Activated naive CD8-positive, alpha-beta T cell treated with anti-CD3 and anti-CD28 coated beads for 36 hours (primary cell): ENCODE results near the gene SCNM1. TPM values are rescaled to one million over a fixed set of nuclear protein-coding genes. Genes with fewer than 3 reads are reported as not detected.

ENCODE experiments used
- DNase-seq: peaks from one replicate; pipeline ENCODE4 v3.0.0; 2021
- H3K27ac Mint-ChIP-seq: one replicate; pipeline ENCODE4 v1.8.0; 2022; ENCODE audit warnings: mild to moderate bottlenecking, moderate library complexity, mixed read lengths
- H3K27me3 Mint-ChIP-seq: one replicate; pipeline ENCODE4 v1.8.0; 2022; ENCODE audit warnings: mild to moderate bottlenecking, mixed read lengths
- H3K36me3 Mint-ChIP-seq: one replicate; pipeline ENCODE4 v1.8.0; 2021; ENCODE audit warnings: mild to moderate bottlenecking, mixed read lengths
- H3K4me1 Mint-ChIP-seq: one replicate; pipeline ENCODE4 v1.8.0; 2021; ENCODE audit warnings: mixed read lengths
- H3K4me3 Mint-ChIP-seq: one replicate; pipeline ENCODE4 v1.8.0; 2022; ENCODE audit warnings: mild to moderate bottlenecking, moderate library complexity, mixed read lengths
- H3K9me3 Mint-ChIP-seq: one replicate; pipeline ENCODE4 v1.8.0; 2022; ENCODE audit warnings: mixed read lengths
- total RNA-seq, 2 experiments: library from RNA; stranded (reverse); gene quantifications; one replicate each; pipeline ENCODE4 v1.2.3, GENCODE V29; 2021

SCNM1 gene
- total RNA-seq, 2 experiments from 2014 or later: 80.9 to 81.9 TPM

DNA sequence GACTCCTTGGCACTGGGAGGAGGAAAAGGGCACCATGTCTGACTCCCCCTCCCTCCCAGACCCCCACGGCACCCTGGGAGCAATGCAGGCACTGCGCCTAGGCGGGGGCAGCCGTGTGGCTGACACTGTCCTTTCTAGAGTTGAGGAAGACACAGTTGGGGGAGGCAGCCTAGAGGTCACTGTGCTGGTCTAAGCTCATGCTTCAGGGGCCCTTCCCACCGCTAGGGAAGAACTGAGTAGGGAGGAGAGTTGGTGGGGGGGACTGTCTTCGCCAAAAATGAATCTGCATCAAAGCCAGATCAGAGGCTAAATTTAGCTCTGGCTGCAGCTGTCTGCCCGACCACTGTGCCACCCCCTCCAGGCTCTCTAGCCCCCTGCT lies 22.9 kb upstream of the SCNM1 start:
- H3K27me3 Mint-ChIP-seq: peaks cover 10% of the 10 kb centered on the region
- H3K36me3 Mint-ChIP-seq: no peaks in the 10 kb centered on the region
- H3K4me1 Mint-ChIP-seq: peaks cover 4% of the 10 kb centered on the region
- DNase-seq: no peak
- H3K9me3 Mint-ChIP-seq: no peaks in the 10 kb centered on the region
- no peak overlapping the region for H3K4me3 Mint-ChIP-seq
- no peak overlapping the region for H3K27ac Mint-ChIP-seq

- Mint-ChIP-seq H3K4me1 (peaks cover 4% of the 10 kb centered on the region), H3K9me3 (no peaks in the 10 kb centered on the region)
These were observed 22.0 kb upstream of the SCNM1 start for GRCh38 chr1:151143986-151144385.

GRCh38 chr1:151144474-151145303 lies 21.3 kb upstream of the SCNM1 start:
- Mint-ChIP-seq H3K4me3 (no peak overlapping the region), H3K9me3 (no peaks in the 10 kb centered on the region), H3K27me3 (peaks cover 10% of the 10 kb centered on the region), H3K4me1 (peaks cover 4% of the 10 kb centered on the region), H3K27ac (no peak overlapping the region), H3K36me3 (no peaks in the 10 kb centered on the region)
- no peak for DNase-seq

More at GRCh38 chr1:151143986-151144385, 22.0 kb upstream of the SCNM1 start:
- Mint-ChIP-seq H3K27ac (no peak overlapping the region), H3K27me3 (peaks cover 10% of the 10 kb centered on the region), H3K36me3 (no peaks in the 10 kb centered on the region), H3K4me3 (no peak overlapping the region)
- no peak for DNase-seq

- peaks cover 10% of the 10 kb centered on the region for H3K27me3 Mint-ChIP-seq
- no peaks in the 10 kb centered on the region for H3K36me3 Mint-ChIP-seq
- peaks cover 4% of the 10 kb centered on the region for H3K4me1 Mint-ChIP-seq
- no peak for DNase-seq
- peak overlapping the region; percentile 85 for H3K4me3 Mint-ChIP-seq
- no peak overlapping the region for H3K27ac Mint-ChIP-seq
- no peaks in the 10 kb centered on the region for H3K9me3 Mint-ChIP-seq
These were observed 20.5 kb upstream of the SCNM1 start for GRCh38 chr1:151145304-151146071.

GRCh38 chr1:151146072-151146411 lies 19.9 kb upstream of the SCNM1 start:
- H3K36me3 Mint-ChIP-seq: no peaks in the 10 kb centered on the region
- peaks cover 10% of the 10 kb centered on the region for H3K27me3 Mint-ChIP-seq
- peaks cover 4% of the 10 kb centered on the region for H3K4me1 Mint-ChIP-seq
- no peak for DNase-seq
- peak overlapping the region; percentile 85 for H3K4me3 Mint-ChIP-seq
- H3K9me3 Mint-ChIP-seq: no peaks in the 10 kb centered on the region
- H3K27ac Mint-ChIP-seq: no peak overlapping the region

DNA sequence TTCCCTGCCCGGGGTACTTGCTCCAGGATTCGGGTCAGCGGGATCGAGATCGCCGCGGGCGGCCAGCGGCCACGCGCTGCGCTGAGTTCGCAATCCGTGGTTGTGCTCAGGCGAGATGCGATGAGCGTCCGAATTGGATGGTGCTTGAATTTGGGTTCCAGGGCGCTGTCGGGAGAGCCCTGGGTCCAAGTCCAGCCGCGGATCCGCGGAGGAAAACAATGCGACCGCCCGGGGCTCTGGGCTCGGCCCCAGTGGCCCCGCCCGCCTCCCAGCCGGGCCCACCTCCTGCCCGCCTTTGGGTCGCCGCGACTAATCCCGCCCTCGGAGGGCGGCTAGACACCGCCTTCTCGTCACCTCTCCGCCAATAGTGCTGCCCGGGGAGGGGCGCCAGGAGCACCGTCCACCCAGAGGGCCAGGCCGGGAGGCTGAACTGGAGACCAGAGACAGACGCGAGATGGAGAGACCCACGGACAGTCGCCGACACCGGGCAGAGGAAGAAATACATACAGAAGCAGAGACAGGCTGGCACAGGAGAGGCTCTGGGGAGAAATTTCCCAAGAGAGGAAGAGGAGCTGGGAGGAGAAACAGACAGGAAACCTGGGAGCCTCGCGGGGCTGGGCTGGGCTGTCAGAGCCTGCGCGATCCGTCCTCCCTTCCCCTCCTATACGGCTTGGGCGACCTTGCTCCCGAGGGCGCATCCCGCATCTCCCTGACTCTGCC lies 19.4 kb upstream of the SCNM1 start, which contains the start of gene SEMA6C:
SEMA6C (minus strand) TSS at position 220 of the 720 bp plus-strand sequence. CDS start 4,010 bp downstream, outside the sequence.
- Mint-ChIP-seq H3K27ac (peak within 1 kb of the TSS; percentile 62), H3K4me1 (peaks cover 4% of the 10 kb centered on the region), H3K27me3 (peaks cover 10% of the 10 kb centered on the region), H3K9me3 (no peaks in the 10 kb centered on the region), H3K36me3 (no peaks in the 10 kb centered on the region), H3K4me3 (peak within 1 kb of the TSS; percentile 85)
- DNase-seq: peak; percentile 91

GRCh38 chr1:151147132-151147503 lies 18.8 kb upstream of the SCNM1 start:
- H3K36me3 Mint-ChIP-seq: no peaks in the 10 kb centered on the region
- H3K4me1 Mint-ChIP-seq: peaks cover 4% of the 10 kb centered on the region
- no peak overlapping the region for H3K27ac Mint-ChIP-seq
- H3K4me3 Mint-ChIP-seq: peak overlapping the region; percentile 85
- H3K9me3 Mint-ChIP-seq: no peaks in the 10 kb centered on the region
- DNase-seq: no peak
- H3K27me3 Mint-ChIP-seq: peaks cover 10% of the 10 kb centered on the region

DNA sequence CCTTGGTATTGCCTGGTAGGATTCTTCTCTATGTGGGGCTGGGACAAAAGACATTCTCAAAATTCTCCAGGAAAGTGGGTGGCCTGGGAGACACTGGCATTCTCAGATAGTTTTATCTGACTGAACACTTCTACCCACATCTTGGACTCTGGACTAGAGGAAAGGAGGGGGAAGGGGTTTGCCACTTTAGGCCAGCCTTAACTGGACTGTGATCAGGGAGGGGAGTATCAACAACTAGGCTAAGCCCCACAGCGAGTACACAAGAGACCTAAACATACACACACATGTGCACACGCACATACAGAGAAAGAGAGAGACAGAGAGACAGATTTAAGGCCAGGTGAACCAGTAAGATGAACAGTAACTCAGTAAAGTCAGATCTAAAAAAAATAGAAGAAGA lies 18.3 kb upstream of the SCNM1 start:
- H3K9me3 Mint-ChIP-seq: no peaks in the 10 kb centered on the region
- H3K36me3 Mint-ChIP-seq: no peaks in the 10 kb centered on the region
- H3K4me3 Mint-ChIP-seq: no peak overlapping the region
- peaks cover 4% of the 10 kb centered on the region for H3K4me1 Mint-ChIP-seq
- H3K27ac Mint-ChIP-seq: no peak overlapping the region
- no peak for DNase-seq
- peaks cover 10% of the 10 kb centered on the region for H3K27me3 Mint-ChIP-seq

GRCh38 chr1:151156515-151156819 lies 9.5 kb upstream of the SCNM1 start, which contains the start of gene TNFAIP8L2:
Gene TNFAIP8L2, plus strand, starts transcription at chr1:151156649. Its CDS starts 2,049 bp downstream, at chr1:151158698.
- peak; percentile 77 for DNase-seq
- no peaks in the 10 kb centered on the region for H3K27me3 Mint-ChIP-seq
- H3K4me1 Mint-ChIP-seq: peaks cover 35% of the 10 kb centered on the region
- peaks cover 2% of the 10 kb centered on the region for H3K9me3 Mint-ChIP-seq
- H3K27ac Mint-ChIP-seq: peak within 1 kb of the TSS; percentile 94
- peaks cover 43% of the 10 kb centered on the region for H3K36me3 Mint-ChIP-seq
- H3K4me3 Mint-ChIP-seq: peak within 1 kb of the TSS; percentile 94

DNA sequence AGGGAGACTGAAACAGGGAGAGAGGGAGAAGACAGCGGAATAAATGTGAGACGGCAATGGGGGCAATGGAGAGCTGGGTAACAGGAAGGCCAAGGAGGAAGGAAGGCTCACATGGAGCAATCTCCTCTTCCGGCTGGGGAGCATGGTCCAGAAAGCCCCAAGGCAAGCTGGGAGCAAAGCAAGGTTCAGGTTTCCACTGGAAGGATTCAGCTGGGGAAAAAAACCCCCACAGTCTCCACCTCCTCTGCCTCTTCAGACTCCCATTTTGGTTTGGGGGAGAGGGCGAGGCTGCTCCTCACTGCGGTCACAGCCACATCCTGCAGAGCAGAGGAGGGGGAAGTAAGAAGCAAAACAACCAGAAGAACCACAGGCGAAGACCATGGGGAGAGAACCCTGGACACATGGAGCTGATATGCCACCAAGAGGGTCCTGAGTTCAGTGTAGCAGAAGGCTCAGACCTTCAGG lies 8.8 kb upstream of the SCNM1 start:
- Mint-ChIP-seq H3K4me3 (peak overlapping the region; percentile 94), H3K36me3 (peaks cover 48% of the 10 kb centered on the region), H3K27me3 (no peaks in the 10 kb centered on the region), H3K4me1 (peaks cover 42% of the 10 kb centered on the region), H3K9me3 (peaks cover 2% of the 10 kb centered on the region), H3K27ac (peak overlapping the region; percentile 94)
- peak; percentile 72 for DNase-seq

DNA sequence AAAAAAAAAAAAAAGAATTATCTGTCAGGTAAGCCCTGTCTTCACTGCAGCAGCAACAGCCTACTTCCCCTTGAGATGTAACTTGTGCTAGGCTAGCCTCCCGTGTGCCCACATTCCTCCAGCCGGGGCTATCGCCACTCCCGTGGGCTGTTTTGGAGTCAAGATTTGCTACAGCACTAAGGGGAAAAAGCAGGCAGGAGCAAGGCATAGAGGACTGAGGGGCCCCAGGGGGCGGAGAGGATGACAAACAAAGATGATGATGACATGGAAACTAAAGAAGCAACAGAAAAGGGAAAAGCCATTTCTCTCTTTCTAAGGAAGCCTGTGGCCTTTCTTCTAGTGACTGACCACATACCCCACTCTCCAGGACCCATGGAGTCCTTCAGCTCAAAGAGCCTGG lies 7.6 kb upstream of the SCNM1 start:
- peak overlapping the region; percentile 94 for H3K4me3 Mint-ChIP-seq
- peaks cover 2% of the 10 kb centered on the region for H3K9me3 Mint-ChIP-seq
- peaks cover 48% of the 10 kb centered on the region for H3K36me3 Mint-ChIP-seq
- peaks cover 50% of the 10 kb centered on the region for H3K4me1 Mint-ChIP-seq
- peak overlapping the region; percentile 94 for H3K27ac Mint-ChIP-seq
- H3K27me3 Mint-ChIP-seq: no peaks in the 10 kb centered on the region
- DNase-seq: peak; percentile 66

DNA sequence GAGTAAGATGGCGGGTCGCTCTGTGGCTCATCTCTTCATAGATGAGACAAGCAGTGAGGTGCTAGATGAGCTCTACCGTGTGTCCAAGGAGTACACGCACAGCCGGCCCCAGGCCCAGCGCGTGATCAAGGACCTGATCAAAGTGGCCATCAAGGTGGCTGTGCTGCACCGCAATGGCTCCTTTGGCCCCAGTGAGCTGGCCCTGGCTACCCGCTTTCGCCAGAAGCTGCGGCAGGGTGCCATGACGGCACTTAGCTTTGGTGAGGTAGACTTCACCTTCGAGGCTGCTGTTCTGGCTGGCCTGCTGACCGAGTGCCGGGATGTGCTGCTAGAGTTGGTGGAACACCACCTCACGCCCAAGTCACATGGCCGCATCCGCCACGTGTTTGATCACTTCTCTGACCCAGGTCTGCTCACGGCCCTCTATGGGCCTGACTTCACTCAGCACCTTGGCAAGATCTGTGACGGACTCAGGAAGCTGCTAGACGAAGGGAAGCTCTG lies 7.1 kb upstream of the SCNM1 start:
- H3K36me3 Mint-ChIP-seq: peaks cover 48% of the 10 kb centered on the region
- peaks cover 2% of the 10 kb centered on the region for H3K9me3 Mint-ChIP-seq
- peaks cover 54% of the 10 kb centered on the region for H3K4me1 Mint-ChIP-seq
- H3K27ac Mint-ChIP-seq: peak overlapping the region; percentile 94
- DNase-seq: peak; percentile 28
- no peaks in the 10 kb centered on the region for H3K27me3 Mint-ChIP-seq
- peak overlapping the region; percentile 94 for H3K4me3 Mint-ChIP-seq

GRCh38 chr1:151159373-151159772 lies 6.6 kb upstream of the SCNM1 start:
- Mint-ChIP-seq H3K4me1 (peaks cover 59% of the 10 kb centered on the region), H3K27ac (peak overlapping the region; percentile 94), H3K9me3 (peaks cover 2% of the 10 kb centered on the region), H3K27me3 (no peaks in the 10 kb centered on the region), H3K4me3 (peak overlapping the region; percentile 54), H3K36me3 (peaks cover 52% of the 10 kb centered on the region)
- no peak for DNase-seq

- no peaks in the 10 kb centered on the region for H3K9me3 Mint-ChIP-seq
- H3K27ac Mint-ChIP-seq: peak overlapping the region; percentile 98
- H3K27me3 Mint-ChIP-seq: no peaks in the 10 kb centered on the region
- H3K4me1 Mint-ChIP-seq: peaks cover 62% of the 10 kb centered on the region
- DNase-seq: no peak
- peak overlapping the region; percentile 96 for H3K4me3 Mint-ChIP-seq
- H3K36me3 Mint-ChIP-seq: peaks cover 43% of the 10 kb centered on the region
These were observed 1.1 kb upstream of the SCNM1 start for GRCh38 chr1:151164732-151165280.
